ENCODE results near the gene VCX2. TPM values are rescaled to one million over a fixed set of nuclear protein-coding genes. Genes with fewer than 3 reads are reported as not detected.

VCX2 gene
- total RNA-seq, 1 experiment from 2014 or later = not detected

- Histone ChIP-seq H3K9me3 (ENCODE audit: low read depth, low read length, poor library complexity, severe bottlenecking) (peaks cover 23% of the 10 kb centered on the region), H3K4me3 (ENCODE audit: low read depth, low read length, poor library complexity, severe bottlenecking) (no peak overlapping the region), H3K27ac (ENCODE audit: low read depth, low read length, poor library complexity, severe bottlenecking) (no peak overlapping the region), H3K36me3 (ENCODE audit: insufficient read depth, low read length, poor library complexity, severe bottlenecking) (no peaks in the 10 kb centered on the region), H3K27me3 (replicated peaks; ENCODE audit: insufficient read depth, low read depth, low read length, poor library complexity) (no peaks in the 10 kb centered on the region), H3K4me1 (ENCODE audit: insufficient read depth, low read length, poor library complexity, severe bottlenecking) (no peaks in the 10 kb centered on the region)
- ChIA-PET POLR2A (ENCODE audit: low non-redundant PET) (no interaction called here), CTCF (no interaction called here)
- DNase-seq (ENCODE audit: low spot score) = no peak
- no peak for TF ChIP-seq EZH2 (IDR thresholded peaks at IDR 0.05; ENCODE audit: borderline replicate concordance, low read depth, low read length, poor library complexity, severe bottlenecking)
- no peak for TF ChIP-seq CTCF (conservative IDR thresholded peaks at IDR 0.05; ENCODE audit: low read depth, low read length)
- BruUV-seq (replicated peaks) = no TSS peak
- intact Hi-C loops (cut with micrococcal nuclease; ENCODE audit: unreplicated experiment) = no loop called here
These were observed 23.8 kb downstream of the VCX2 start for GRCh38 chrX:8147226-8147625.

- H3K27ac ChIP-seq (ENCODE audit: low read depth, low read length, poor library complexity, severe bottlenecking) = no peak overlapping the region
- no peaks in the 10 kb centered on the region for H3K36me3 ChIP-seq (ENCODE audit: insufficient read depth, low read length, poor library complexity, severe bottlenecking)
- peaks cover 17% of the 10 kb centered on the region for H3K9me3 ChIP-seq (ENCODE audit: low read depth, low read length, poor library complexity, severe bottlenecking)
- no peak for DNase-seq (ENCODE audit: low spot score)
- no TSS peak for BruUV-seq (replicated peaks)
- intact Hi-C loops (cut with micrococcal nuclease; ENCODE audit: unreplicated experiment) = no loop called here
- no peaks in the 10 kb centered on the region for H3K27me3 ChIP-seq (replicated peaks; ENCODE audit: insufficient read depth, low read depth, low read length, poor library complexity)
- H3K4me1 ChIP-seq (ENCODE audit: insufficient read depth, low read length, poor library complexity, severe bottlenecking) = no peaks in the 10 kb centered on the region
- H3K4me3 ChIP-seq (ENCODE audit: low read depth, low read length, poor library complexity, severe bottlenecking) = no peak overlapping the region
- ChIA-PET CTCF (no interaction called here), POLR2A (ENCODE audit: low non-redundant PET) (no interaction called here)
- TF ChIP-seq EZH2 (IDR thresholded peaks at IDR 0.05; ENCODE audit: borderline replicate concordance, low read depth, low read length, poor library complexity, severe bottlenecking) (no peak), CTCF (conservative IDR thresholded peaks at IDR 0.05; ENCODE audit: low read depth, low read length) (no peak)
These were observed 26.1 kb downstream of the VCX2 start for GRCh38 chrX:8144925-8145324.

- CTCF ChIA-PET = no interaction called here
- H3K27ac ChIP-seq (ENCODE audit: low read depth, low read length, poor library complexity, severe bottlenecking) = no peak overlapping the region
- no peak overlapping the region for H3K4me3 ChIP-seq (ENCODE audit: low read depth, low read length, poor library complexity, severe bottlenecking)
- DNase-seq (ENCODE audit: low spot score) = no peak
- no peaks in the 10 kb centered on the region for H3K36me3 ChIP-seq (ENCODE audit: insufficient read depth, low read length, poor library complexity, severe bottlenecking)
- POLR2A ChIA-PET (ENCODE audit: low non-redundant PET) = no interaction called here
- no peaks in the 10 kb centered on the region for H3K27me3 ChIP-seq (replicated peaks; ENCODE audit: insufficient read depth, low read depth, low read length, poor library complexity)
- BruUV-seq (replicated peaks) = no TSS peak
- TF ChIP-seq EZH2 (IDR thresholded peaks at IDR 0.05; ENCODE audit: borderline replicate concordance, low read depth, low read length, poor library complexity, severe bottlenecking) (no peak), CTCF (conservative IDR thresholded peaks at IDR 0.05; ENCODE audit: low read depth, low read length) (no peak)
- no peaks in the 10 kb centered on the region for H3K4me1 ChIP-seq (ENCODE audit: insufficient read depth, low read length, poor library complexity, severe bottlenecking)
- H3K9me3 ChIP-seq (ENCODE audit: low read depth, low read length, poor library complexity, severe bottlenecking) = peaks cover 12% of the 10 kb centered on the region
- intact Hi-C loops (cut with micrococcal nuclease; ENCODE audit: unreplicated experiment) = no loop called here
These were observed 29.2 kb downstream of the VCX2 start for GRCh38 chrX:8141896-8142295.

Data from A673 (cell line).